Embryonic facial prominence (tissue), 1 donor: ENCODE data around the gene GPR35.
"Not testable (repeated sequence)": the region's sequence is repeated elsewhere in the genome, so short reads cannot be mapped to it uniquely, and the experiment has no call there.

Experiments used
- DNase-seq: peaks from one replicate; pipeline ENCODE4 v3.0.0-alpha.2; 2016; ENCODE audit errors: extremely low spot score

GPR35 gene

GRCh38 chr2:240655931-240656886, 30.9 kb downstream of the GPR35 start:
- DNase-seq = no peak

GRCh38 chr2:240659883-240660282, 34.6 kb downstream of the GPR35 start:
- not testable (repeated sequence) for DNase-seq

- DNase-seq = no peak
Measured at GRCh38 chr2:240662681-240663080, 37.4 kb downstream of the GPR35 start.

GRCh38 chr2:240663546-240664190, 38.4 kb downstream of the GPR35 start:
- DNase-seq = no peak

GRCh38 chr2:240664622-240665021, 39.3 kb downstream of the GPR35 start:
- no peak for DNase-seq

- no peak for DNase-seq
Measured at GRCh38 chr2:240670402-240670801, 45.1 kb downstream of the GPR35 start.

- DNase-seq = no peak
Measured at GRCh38 chr2:240670950-240671349, 45.7 kb downstream of the GPR35 start.

- no peak for DNase-seq
Measured at GRCh38 chr2:240672076-240672700, 46.9 kb downstream of the GPR35 start.

GRCh38 chr2:240672701-240673190, 47.5 kb downstream of the GPR35 start:
- no peak for DNase-seq

- not testable (repeated sequence) for DNase-seq
Measured at GRCh38 chr2:240674461-240675184, 49.3 kb downstream of the GPR35 start.

- DNase-seq = not testable (repeated sequence)
Measured at GRCh38 chr2:240675345-240675744, 50.1 kb downstream of the GPR35 start.

GRCh38 chr2:240678043-240678442, 52.8 kb downstream of the GPR35 start:
- not testable (repeated sequence) for DNase-seq

- DNase-seq = not testable (repeated sequence)
Measured at GRCh38 chr2:240678909-240679308, 53.6 kb downstream of the GPR35 start.

- DNase-seq = not testable (repeated sequence)
Measured at GRCh38 chr2:240680185-240680584, 54.9 kb downstream of the GPR35 start.
